ENCODE data around the gene C9orf50. TPM values are rescaled to one million over a fixed set of nuclear protein-coding genes. Genes with fewer than 3 reads are reported as not detected.

Gene C9orf50
- polyA plus RNA-seq, 3 donors = 0.04 TPM; not detected in 2

- H3K27ac ChIP-seq (ENCODE audit: low read depth, low read length) = no peak overlapping the region
- 3 to 4% (median 3%) methylated on average over 37 to 92 of the region's 92 CpGs for WGBS, 3 donors
These were observed 52.1 kb downstream of the C9orf50 start for GRCh38 chr9:129568560-129569501.

DNA sequence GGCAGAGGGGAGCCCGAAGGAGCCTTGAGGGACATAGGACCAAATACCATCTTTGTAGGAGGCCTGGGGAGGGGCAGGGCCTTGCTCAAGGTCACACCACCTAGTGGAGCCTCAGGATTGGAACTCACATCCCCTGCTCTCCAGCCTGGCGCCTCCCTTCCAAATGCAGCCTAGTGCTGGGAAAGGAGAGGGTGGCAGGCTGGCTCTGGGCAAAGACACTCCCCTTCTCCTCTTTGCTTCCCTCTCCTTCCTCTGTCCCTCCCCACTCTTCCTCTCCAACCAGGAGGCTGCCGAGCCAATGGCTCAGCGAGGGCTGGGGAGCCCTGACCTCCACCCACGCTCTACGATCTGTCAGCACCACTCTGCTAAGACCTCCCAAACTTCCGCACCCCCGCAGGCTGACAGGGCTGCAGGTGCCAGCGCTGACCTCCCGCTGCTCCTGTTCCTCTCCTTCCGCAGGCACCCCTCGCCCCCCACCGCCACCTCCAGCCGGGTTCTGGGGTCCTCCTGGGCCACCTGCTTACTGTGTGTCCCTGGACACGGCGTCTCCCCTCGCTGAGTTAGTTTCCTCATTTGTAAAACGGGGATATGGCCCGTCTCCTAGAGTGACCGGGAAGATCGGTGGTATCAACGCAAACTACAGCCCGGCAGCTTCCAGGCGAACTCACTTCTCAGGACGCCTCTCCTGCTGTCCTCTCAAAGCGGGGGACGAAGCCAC, 52.9 kb downstream of the C9orf50 start:
- WGBS, 3 donors = 4 to 5% (median 5%) methylated on average over 26 to 27 of the region's 27 CpGs
- no peak overlapping the region for H3K27ac ChIP-seq (ENCODE audit: low read depth, low read length)

- H3K27ac ChIP-seq (ENCODE audit: low read depth, low read length) = no peak overlapping the region
- 79 to 90% (median 89%) methylated on average over 10 of the region's 10 CpGs for WGBS, 3 donors
These were observed 53.6 kb downstream of the C9orf50 start for GRCh38 chr9:129567329-129567728.

- 92 to 94% (median 92%) methylated on average over 25 of the region's 25 CpGs for WGBS, 3 donors
- H3K27ac ChIP-seq (ENCODE audit: low read depth, low read length) = no peak overlapping the region
These were observed 54.2 kb downstream of the C9orf50 start for GRCh38 chr9:129566563-129567266.

DNA sequence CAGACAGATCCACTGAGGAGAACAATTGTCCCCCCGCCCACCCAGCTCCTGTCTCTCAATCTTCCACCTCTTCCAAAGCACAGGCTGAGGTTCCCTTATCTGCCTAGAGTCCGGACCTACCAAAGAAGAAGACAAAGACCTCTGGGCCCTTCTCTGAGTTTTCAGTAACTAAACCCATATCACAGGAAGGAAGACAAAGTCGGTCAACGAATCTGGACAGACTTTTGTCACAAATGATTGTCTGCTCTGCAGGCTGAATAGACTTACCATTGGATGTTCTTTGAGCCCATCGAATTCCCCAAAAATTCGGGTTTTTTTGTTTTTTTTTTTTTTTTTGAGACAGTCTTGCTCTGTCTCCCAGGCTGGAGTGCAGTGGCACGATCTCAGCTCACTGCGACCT, 58.0 kb downstream of the C9orf50 start:
- no peak overlapping the region for H3K27ac ChIP-seq (ENCODE audit: low read depth, low read length)
- WGBS, 3 donors = 84 to 88% (median 84%) methylated on average over 8 of the region's 8 CpGs

GRCh38 chr9:129562514-129562913, 58.4 kb downstream of the C9orf50 start:
- no peak overlapping the region for H3K27ac ChIP-seq (ENCODE audit: low read depth, low read length)
- WGBS, 3 donors = 79 to 86% (median 84%) methylated on average over 12 of the region's 12 CpGs

Other genes with a start within 250 kb of the C9orf50 start
- 10 to 100 TPM; 34.2 to 44.5 (median 35.5) TPM for gene NTMT1, start 5.1 kb upstream of the C9orf50 start, polyA plus RNA-seq
- 10 to 100 TPM in 1 of 3 donors, 1 to 10 TPM in 2; 8.6 to 16.4 (median 8.9) TPM for gene ASB6, start 21.1 kb upstream of the C9orf50 start, polyA plus RNA-seq
- gene PRRX2, start 44.5 kb upstream of the C9orf50 start, polyA plus RNA-seq = 10 to 100 TPM in 1 of 3 donors, 1 to 10 TPM in 1, under 1 TPM in 1; 0.92 to 13.4 (median 9.3) TPM
- gene PTGES, start 131.9 kb upstream of the C9orf50 start, polyA plus RNA-seq = 10 to 100 TPM in 2 of 3 donors, under 1 TPM in 1; 0.67 to 25.8 (median 13.3) TPM
- 10 to 100 TPM; 10.1 to 12.6 (median 10.9) TPM for gene TOR1B, start 182.1 kb upstream of the C9orf50 start, polyA plus RNA-seq
- gene TOR1A, start 203.0 kb upstream of the C9orf50 start, polyA plus RNA-seq = 10 to 100 TPM; 16.0 to 29.6 (median 16.1) TPM
- 10 to 100 TPM; 39.1 to 70.7 (median 41.9) TPM for gene C9orf78, start 214.2 kb upstream of the C9orf50 start, polyA plus RNA-seq
- 10 to 100 TPM; 12.7 to 15.9 (median 15.7) TPM for gene USP20, start 214.4 kb upstream of the C9orf50 start, polyA plus RNA-seq

Measured in adipose tissue (tissue), 3 donors.